GM13977 (cell line): ENCODE measurements around the gene ASB5.

ENCODE experiments used
- DNase-seq: peaks from one replicate; pipeline ENCODE4 v3.0.0; 2012; ENCODE audit warnings: low spot score
- in situ Hi-C: fragments of 300-500 bp; cut with MboI; formaldehyde crosslinking; loops from one replicate; pipeline ENCODE4 v1.12.0; 2022; ENCODE audit warnings: low sequenced_read_pairs, low pct_unique_long_range_greater_than_20kb, mixed read lengths, inconsistent platforms; ENCODE audit not compliant: unreplicated experiment
- TF ChIP-seq, protein P1 (sequence below): IDR thresholded peaks from 2 replicates; pipeline ENCODE4 v1.5.1; 2012; ENCODE audit warnings: mild to moderate bottlenecking, control low read depth; ENCODE audit not compliant: insufficient read depth; ENCODE audit errors: extremely low read depth, missing control alignments

ASB5 gene

DNA sequence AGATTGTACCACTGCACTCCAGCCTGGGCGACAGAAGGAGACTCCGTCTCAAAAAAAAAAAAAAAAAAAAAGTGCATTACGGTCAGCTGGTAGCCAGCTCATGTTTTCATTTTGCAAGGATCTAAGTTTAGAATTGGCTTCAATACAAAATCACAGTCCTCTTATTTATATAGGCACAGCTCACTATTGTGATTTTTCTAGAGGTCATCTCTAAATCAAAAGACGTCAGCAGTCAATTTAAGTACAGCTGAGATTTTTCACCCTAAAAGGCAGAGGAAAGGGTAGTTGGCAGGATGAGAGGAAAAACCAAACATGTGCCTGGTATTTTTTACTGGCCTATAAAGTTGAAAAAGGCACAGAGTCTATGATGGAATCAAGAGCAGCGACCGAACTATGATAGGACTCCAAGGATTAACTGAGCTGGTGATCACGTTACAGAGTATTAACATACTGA is 30.8 kb downstream of the ASB5 start:
- no peak for DNase-seq
- in situ Hi-C loops: no loop called here
- TF ChIP-seq, protein P1, sequence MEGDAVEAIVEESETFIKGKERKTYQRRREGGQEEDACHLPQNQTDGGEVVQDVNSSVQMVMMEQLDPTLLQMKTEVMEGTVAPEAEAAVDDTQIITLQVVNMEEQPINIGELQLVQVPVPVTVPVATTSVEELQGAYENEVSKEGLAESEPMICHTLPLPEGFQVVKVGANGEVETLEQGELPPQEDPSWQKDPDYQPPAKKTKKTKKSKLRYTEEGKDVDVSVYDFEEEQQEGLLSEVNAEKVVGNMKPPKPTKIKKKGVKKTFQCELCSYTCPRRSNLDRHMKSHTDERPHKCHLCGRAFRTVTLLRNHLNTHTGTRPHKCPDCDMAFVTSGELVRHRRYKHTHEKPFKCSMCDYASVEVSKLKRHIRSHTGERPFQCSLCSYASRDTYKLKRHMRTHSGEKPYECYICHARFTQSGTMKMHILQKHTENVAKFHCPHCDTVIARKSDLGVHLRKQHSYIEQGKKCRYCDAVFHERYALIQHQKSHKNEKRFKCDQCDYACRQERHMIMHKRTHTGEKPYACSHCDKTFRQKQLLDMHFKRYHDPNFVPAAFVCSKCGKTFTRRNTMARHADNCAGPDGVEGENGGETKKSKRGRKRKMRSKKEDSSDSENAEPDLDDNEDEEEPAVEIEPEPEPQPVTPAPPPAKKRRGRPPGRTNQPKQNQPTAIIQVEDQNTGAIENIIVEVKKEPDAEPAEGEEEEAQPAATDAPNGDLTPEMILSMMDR: no peak

DNA sequence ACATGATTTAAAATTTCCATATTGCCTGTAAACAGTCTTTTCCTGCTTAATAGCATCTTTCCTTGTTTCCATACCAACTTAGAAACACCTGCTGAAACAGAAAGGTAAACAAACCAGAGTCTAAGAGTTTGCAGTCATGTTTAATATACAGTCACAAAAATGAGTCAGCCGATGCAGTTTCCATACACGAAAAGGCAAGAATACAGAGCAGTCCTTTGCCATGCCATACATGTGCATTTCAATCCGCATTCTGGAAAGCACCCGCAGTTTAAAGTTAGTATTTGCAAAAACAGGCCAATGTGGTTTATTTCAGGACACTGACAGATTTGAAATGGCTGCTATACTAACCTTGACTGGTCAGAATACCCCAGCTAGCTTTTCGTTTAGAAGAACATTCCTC is 32.1 kb downstream of the ASB5 start:
- TF ChIP-seq, protein P1: no peak
- no peak for DNase-seq
- in situ Hi-C loops: no loop called here

DNA sequence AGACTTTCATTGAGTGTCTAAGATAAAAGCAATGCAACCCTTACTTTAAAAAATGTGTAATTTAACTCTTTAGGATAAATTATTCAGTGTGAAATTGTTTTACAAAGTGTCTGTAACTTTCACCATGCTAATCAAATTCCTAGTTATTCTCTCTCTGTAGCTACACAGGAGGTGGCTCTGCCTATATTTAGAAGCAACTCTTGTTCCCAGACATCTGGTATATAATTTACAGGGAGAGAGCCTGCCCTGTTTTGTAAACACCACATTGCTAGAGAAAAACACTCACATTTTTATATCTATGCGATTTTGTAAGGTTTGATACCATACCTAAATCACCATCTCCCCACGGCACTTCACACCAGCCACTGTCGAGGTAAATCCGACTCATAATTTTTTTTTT is 38.2 kb downstream of the ASB5 start:
- in situ Hi-C loops: no loop called here
- TF ChIP-seq, protein P1: no peak

DNA sequence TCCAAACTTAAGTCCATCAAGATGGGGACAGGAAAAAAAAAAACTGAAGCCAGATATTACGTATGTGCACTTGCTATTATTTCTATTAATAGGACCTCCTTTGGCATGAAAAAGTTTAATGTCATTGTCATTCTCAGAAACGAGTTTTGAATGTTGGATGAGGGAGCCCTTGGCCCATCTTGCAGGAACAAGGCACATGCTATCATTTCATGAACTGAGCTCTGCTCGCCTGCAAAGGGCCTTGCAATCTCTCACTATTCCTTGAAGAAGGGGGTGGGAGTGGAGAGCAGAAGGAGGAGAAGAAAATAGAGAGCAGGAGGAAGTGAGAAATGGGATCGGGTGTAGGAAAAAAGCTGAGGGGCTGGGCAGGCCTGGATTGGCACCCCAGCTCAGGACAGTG is 39.4 kb downstream of the ASB5 start:
- no peak for DNase-seq
- TF ChIP-seq, protein P1: no peak
- in situ Hi-C loops: no loop called here

More for the DNA sequence above, 38.2 kb downstream of the ASB5 start:
- no peak for DNase-seq

DNA sequence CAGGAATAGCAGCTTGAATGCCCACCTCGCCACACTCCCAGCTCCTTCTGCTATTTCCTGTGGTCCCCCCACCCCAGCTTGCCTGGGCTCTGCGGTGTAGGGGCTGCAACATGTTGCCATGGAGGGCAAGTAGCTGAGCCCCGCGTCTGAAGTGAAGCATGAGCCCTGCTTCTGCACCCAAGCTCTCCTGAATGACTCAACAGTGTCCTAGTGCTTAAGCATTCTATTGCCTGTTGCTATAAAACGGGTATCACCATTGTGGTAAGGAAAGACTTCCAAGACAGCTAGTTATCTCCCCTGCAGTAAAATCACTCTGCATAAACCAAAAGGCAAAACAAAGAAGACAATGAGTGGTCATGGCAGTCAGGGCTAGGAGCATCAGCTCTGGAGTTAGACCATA is 42.3 kb downstream of the ASB5 start:
- TF ChIP-seq, protein P1: no peak

DNA sequence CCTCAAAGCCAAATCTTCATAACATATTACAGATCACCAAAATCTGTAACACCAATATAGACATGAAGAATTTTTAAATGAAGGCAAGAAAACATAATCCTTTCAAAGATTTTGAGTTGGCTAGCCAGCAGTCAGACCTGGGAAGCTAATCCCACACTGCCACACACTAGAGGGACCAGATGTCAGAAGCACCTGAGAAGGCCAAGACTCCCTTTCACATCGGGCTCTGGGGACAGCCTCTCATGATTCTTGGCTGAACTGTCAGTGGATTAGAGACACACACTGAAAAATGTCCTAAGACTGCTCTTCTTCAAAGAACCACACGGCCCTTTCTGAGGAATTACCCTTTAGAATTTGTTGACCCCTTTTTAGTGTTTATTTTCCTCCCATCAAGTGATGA is 45.5 kb downstream of the ASB5 start:
- in situ Hi-C loops: no loop called here
- TF ChIP-seq, protein P1: no peak
- DNase-seq: no peak

More for the DNA sequence above, 42.3 kb downstream of the ASB5 start:
- no peak for DNase-seq
- in situ Hi-C loops: no loop called here

DNA sequence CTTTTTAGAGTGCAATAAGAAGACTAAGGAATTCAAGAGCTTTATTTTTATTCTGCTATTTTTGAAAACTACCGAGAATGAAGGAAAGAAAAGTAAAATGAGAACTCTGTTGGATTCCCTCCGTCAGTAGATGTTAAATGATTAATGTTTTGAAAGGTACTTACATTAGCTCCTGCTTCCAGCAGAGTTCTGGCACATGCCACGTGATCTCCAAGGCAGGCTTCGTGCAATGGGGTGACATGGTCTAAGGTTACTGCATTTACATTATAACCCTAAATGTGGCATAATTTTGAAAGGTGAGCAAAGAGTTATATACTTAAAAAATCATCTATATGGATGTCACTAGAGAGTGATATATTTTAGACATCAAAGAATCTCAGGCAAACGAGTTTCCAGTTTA is 46.9 kb downstream of the ASB5 start:
- in situ Hi-C loops: no loop called here
- no peak for DNase-seq
- TF ChIP-seq, protein P1: no peak
